ENCODE data around the gene RFX6. TPM values are rescaled to one million over a fixed set of nuclear protein-coding genes. Genes with fewer than 3 reads are reported as not detected.

The RFX6 gene
- total and polyA plus RNA-seq, 2 donors (not counting 1 experiment from before 2014, with no cell fraction given): not detected

DNA sequence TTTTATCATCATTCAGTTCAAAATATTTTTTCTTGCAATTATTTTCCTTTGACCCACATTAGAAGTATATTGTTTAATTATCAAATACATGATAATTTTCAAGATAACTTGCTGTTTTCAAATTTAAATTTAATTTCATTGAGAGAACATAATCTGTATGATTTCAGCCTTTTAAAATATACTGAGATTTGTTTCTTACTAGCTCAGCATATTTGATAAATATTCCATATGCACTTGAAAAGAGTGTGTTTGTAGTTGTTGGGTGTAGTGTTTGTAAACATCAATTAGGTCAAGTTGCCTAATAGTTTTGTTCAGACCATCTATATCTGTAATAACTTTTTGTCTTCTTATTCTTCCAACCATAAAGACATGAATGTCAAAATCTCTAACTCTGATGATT lies 19.0 kb upstream of the RFX6 start:
- H2AFZ ChIP-seq (ENCODE audit: insufficient read depth, low read depth, low read length, poor library complexity, severe bottlenecking): no peak overlapping the region
- H3K9me3 ChIP-seq (ENCODE audit: control extremely low read depth in 1 of 3, control insufficient read depth in 2 of 3, insufficient read depth in 1 of 3, low read length in 2 of 3): peaks cover 0 to 10% (median 3%) of the 10 kb centered on the region in 3 donors
- H3K27ac Mint-ChIP-seq: no peak overlapping the region
- H3K79me2 ChIP-seq (ENCODE audit: control insufficient read depth, insufficient read depth, low read length): no peaks in the 10 kb centered on the region
- no peak overlapping the region for H3K9ac ChIP-seq (ENCODE audit: low read length)
- H3K4me1 ChIP-seq (ENCODE audit: control insufficient read depth in 2 of 2, insufficient read depth in 2 of 2, low read length in 2 of 2): no peaks in the 10 kb centered on the region
- POLR2A ChIA-PET: no interaction called here
- no peak overlapping the region for H3K4me3 ChIP-seq (ENCODE audit: control extremely low read depth in 1 of 5, extremely low read depth in 1 of 5, insufficient read depth in 1 of 5, low read depth in 2 of 5, low read length in 4 of 5)
- CTCF ChIA-PET: interaction anchor here (0.9 kb wide), 1 partner anchor 13 kb away, joined by 3 read pairs; no protein-coding TSS in a partner anchor
- intact Hi-C loops (cut with micrococcal nuclease): no loop called here
- no peak for DNase-seq
- TF ChIP-seq, protein P1, sequence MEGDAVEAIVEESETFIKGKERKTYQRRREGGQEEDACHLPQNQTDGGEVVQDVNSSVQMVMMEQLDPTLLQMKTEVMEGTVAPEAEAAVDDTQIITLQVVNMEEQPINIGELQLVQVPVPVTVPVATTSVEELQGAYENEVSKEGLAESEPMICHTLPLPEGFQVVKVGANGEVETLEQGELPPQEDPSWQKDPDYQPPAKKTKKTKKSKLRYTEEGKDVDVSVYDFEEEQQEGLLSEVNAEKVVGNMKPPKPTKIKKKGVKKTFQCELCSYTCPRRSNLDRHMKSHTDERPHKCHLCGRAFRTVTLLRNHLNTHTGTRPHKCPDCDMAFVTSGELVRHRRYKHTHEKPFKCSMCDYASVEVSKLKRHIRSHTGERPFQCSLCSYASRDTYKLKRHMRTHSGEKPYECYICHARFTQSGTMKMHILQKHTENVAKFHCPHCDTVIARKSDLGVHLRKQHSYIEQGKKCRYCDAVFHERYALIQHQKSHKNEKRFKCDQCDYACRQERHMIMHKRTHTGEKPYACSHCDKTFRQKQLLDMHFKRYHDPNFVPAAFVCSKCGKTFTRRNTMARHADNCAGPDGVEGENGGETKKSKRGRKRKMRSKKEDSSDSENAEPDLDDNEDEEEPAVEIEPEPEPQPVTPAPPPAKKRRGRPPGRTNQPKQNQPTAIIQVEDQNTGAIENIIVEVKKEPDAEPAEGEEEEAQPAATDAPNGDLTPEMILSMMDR (IDR thresholded peaks at IDR 0.05): no peak
- no peak for TF ChIP-seq EZH2 (IDR thresholded peaks at IDR 0.05; ENCODE audit: borderline replicate concordance, insufficient read depth, low read depth, low read length, poor library complexity, severe bottlenecking)
- H3K4me1 Mint-ChIP-seq: no peaks in the 10 kb centered on the region
- no peak overlapping the region for H3K4me3 Mint-ChIP-seq
- no peak overlapping the region for H3K27ac ChIP-seq (ENCODE audit: low read length in 2 of 2)
- no peaks in the 10 kb centered on the region for H3K36me3 ChIP-seq (replicated peaks in 1 of 2; ENCODE audit: control extremely low read depth in 1 of 2, control insufficient read depth in 1 of 2, extremely low read depth in 1 of 2, insufficient read depth in 2 of 2, low read length in 1 of 2)
- no peaks in the 10 kb centered on the region for H4K20me1 ChIP-seq (ENCODE audit: control insufficient read depth, insufficient read depth, low read length, poor library complexity, severe bottlenecking)
- H3K27me3 Mint-ChIP-seq: no peaks in the 10 kb centered on the region
- H3K9me3 Mint-ChIP-seq (ENCODE audit: insufficient read depth): peaks cover 8% of the 10 kb centered on the region
- H3K4me2 ChIP-seq (replicated peaks; ENCODE audit: low read depth, low read length, poor library complexity, severe bottlenecking): no peak overlapping the region
- no peak for ATAC-seq (ENCODE audit: low read depth)
- no peaks in the 10 kb centered on the region for H3K27me3 ChIP-seq (replicated peaks in 1 of 4; ENCODE audit: control extremely low read depth in 1 of 4, control insufficient read depth in 3 of 4, insufficient read depth in 4 of 4, low read length in 3 of 4)

DNA sequence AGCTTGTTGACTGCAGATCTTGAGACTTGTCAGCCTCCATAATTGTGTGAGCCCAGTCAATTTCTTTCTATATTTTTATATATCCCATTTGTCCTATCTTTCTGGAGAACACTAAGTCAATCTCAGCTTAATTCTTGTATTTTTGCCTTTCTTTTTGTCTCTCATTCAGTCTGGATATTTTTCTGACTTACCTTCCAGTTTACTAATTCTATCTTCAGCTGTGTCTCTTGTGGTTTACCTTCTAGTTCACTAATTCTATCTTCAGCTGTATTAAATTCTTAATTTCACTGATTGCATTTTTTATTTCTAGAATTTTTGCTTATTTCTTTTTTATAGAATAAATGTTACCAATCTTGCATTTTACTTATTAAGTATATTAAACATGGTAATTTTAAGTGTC lies 17.8 kb upstream of the RFX6 start:
- H3K27ac ChIP-seq (ENCODE audit: low read length in 2 of 2): no peak overlapping the region
- H4K20me1 ChIP-seq (ENCODE audit: control insufficient read depth, insufficient read depth, low read length, poor library complexity, severe bottlenecking): no peaks in the 10 kb centered on the region
- no peak overlapping the region for H3K4me3 Mint-ChIP-seq
- ChIA-PET POLR2A (no interaction called here), CTCF (no interaction called here)
- TF ChIP-seq, protein P1 (IDR thresholded peaks at IDR 0.05): no peak
- no peak for TF ChIP-seq EZH2 (IDR thresholded peaks at IDR 0.05; ENCODE audit: borderline replicate concordance, insufficient read depth, low read depth, low read length, poor library complexity, severe bottlenecking)
- no peak for ATAC-seq (ENCODE audit: low read depth)
- H3K79me2 ChIP-seq (ENCODE audit: control insufficient read depth, insufficient read depth, low read length): no peaks in the 10 kb centered on the region
- H2AFZ ChIP-seq (ENCODE audit: insufficient read depth, low read depth, low read length, poor library complexity, severe bottlenecking): no peak overlapping the region
- H3K9ac ChIP-seq (ENCODE audit: low read length): no peak overlapping the region
- no peaks in the 10 kb centered on the region for H3K4me1 Mint-ChIP-seq
- no peaks in the 10 kb centered on the region for H3K27me3 Mint-ChIP-seq
- H3K27ac Mint-ChIP-seq: no peak overlapping the region
- no peaks in the 10 kb centered on the region for H3K27me3 ChIP-seq (replicated peaks in 1 of 4; ENCODE audit: control extremely low read depth in 1 of 4, control insufficient read depth in 3 of 4, insufficient read depth in 4 of 4, low read length in 3 of 4)
- H3K4me2 ChIP-seq (replicated peaks; ENCODE audit: low read depth, low read length, poor library complexity, severe bottlenecking): no peak overlapping the region
- no peak for DNase-seq
- H3K9me3 ChIP-seq (ENCODE audit: control extremely low read depth in 1 of 3, control insufficient read depth in 2 of 3, insufficient read depth in 1 of 3, low read length in 2 of 3): peaks cover 0 to 10% (median 3%) of the 10 kb centered on the region in 3 donors
- no peak overlapping the region for H3K4me3 ChIP-seq (ENCODE audit: control extremely low read depth in 1 of 5, extremely low read depth in 1 of 5, insufficient read depth in 1 of 5, low read depth in 2 of 5, low read length in 4 of 5)
- peaks cover 8% of the 10 kb centered on the region for H3K9me3 Mint-ChIP-seq (ENCODE audit: insufficient read depth)
- intact Hi-C loops (cut with micrococcal nuclease): no loop called here
- no peaks in the 10 kb centered on the region for H3K4me1 ChIP-seq (ENCODE audit: control insufficient read depth in 2 of 2, insufficient read depth in 2 of 2, low read length in 2 of 2)
- H3K36me3 ChIP-seq (replicated peaks in 1 of 2; ENCODE audit: control extremely low read depth in 1 of 2, control insufficient read depth in 1 of 2, extremely low read depth in 1 of 2, insufficient read depth in 2 of 2, low read length in 1 of 2): no peaks in the 10 kb centered on the region

All from B cell (primary cell).